Colonic mucosa (tissue), 4 donors: ENCODE data around the gene ZNF630. TPM values are rescaled to one million over a fixed set of nuclear protein-coding genes. Genes with fewer than 3 reads are reported as not detected.
"Not testable (repeated sequence)": the region's sequence is repeated elsewhere in the genome, so short reads cannot be mapped to it uniquely, and the experiment has no call there.

ENCODE experiments used
- DNase-seq: peaks from one replicate; pipeline ENCODE4 v3.0.0-alpha.2; 2020
- H3K27ac ChIP-seq: fragments of 200-600 bp; one replicate; pipeline ENCODE4 v1.8.0; 2021
- H3K27me3 ChIP-seq: fragments of 200-600 bp; one replicate; pipeline ENCODE4 v1.8.0; 2021
- H3K36me3 ChIP-seq: fragments of 200-600 bp; one replicate; pipeline ENCODE4 v1.8.0; 2021
- H3K4me1 ChIP-seq: fragments of 200-600 bp; one replicate; pipeline ENCODE4 v1.8.0; 2021; ENCODE audit warnings: mild to moderate bottlenecking
- H3K4me3 ChIP-seq: fragments of 200-600 bp; one replicate; pipeline ENCODE4 v1.8.0; 2021
- H3K9ac ChIP-seq, 2 donors: one replicate each; pipeline ENCODE4 v1.7.0; 2013; ENCODE audit warnings: control low read depth in 2 of 2, low read depth in 2 of 2, low read length in 2 of 2
- H3K9me3 ChIP-seq: fragments of 200-600 bp; one replicate; pipeline ENCODE4 v1.8.0; 2021
- CTCF ChIP-seq: fragments of 200-600 bp; IDR thresholded peaks from one replicate; pipeline ENCODE4 v1.8.0; 2022; ENCODE audit warnings: antibody characterized with exemption, mild to moderate bottlenecking
- intact Hi-C: fragments of 100-400 bp; cut with DNase I; formaldehyde crosslinking; loops from one replicate; pipeline ENCODE4 v1.14.1; 2022
- total RNA-seq, 2 donors: library from RNA; stranded (reverse); fragmentation: NEBNext Ultra II Directional in 1 of 2; extraction: Animal tissue kit (Norgen Biotek cat#: 25700) in 1 of 2; gene quantifications; one replicate each; pipeline ENCODE4 v1.2.1, GENCODE V29; 2021
- donor health status: healthy.
- donor health status: DM: no; HTN: no; CAD: no.
- donor health status: DM: no; HTN: no; CAD: no.

Gene ZNF630
- 1 to 10 TPM; 2.6 to 2.8 TPM for total RNA-seq

GRCh38 chrX:48071064-48071985 lies at the start of gene ZNF630:
Gene ZNF630 (minus strand): TSS chrX:48071640. CDS start chrX:48066886, 4,754 bp downstream.
- H3K9me3 ChIP-seq, result no peaks in the 10 kb centered on the region
- no peaks in the 10 kb centered on the region for H3K4me1 ChIP-seq
- H3K9ac ChIP-seq, result peak within 1 kb of the TSS; percentile 53 to 81
- H3K36me3 ChIP-seq, result no peaks in the 10 kb centered on the region
- intact Hi-C loops, result no loop called here
- no peak for TF ChIP-seq CTCF
- DNase-seq, result peak; percentile 81
- peak within 1 kb of the TSS; percentile 54 for H3K4me3 ChIP-seq
- no peaks in the 10 kb centered on the region for H3K27me3 ChIP-seq
- H3K27ac ChIP-seq, result peak within 1 kb of the TSS; percentile 72

- Histone ChIP-seq H3K9me3 (no peaks in the 10 kb centered on the region), H3K27me3 (no peaks in the 10 kb centered on the region)
- no peak for DNase-seq
Measured at GRCh38 chrX:48107717-48108116, 36.3 kb upstream of the ZNF630 start.

DNA sequence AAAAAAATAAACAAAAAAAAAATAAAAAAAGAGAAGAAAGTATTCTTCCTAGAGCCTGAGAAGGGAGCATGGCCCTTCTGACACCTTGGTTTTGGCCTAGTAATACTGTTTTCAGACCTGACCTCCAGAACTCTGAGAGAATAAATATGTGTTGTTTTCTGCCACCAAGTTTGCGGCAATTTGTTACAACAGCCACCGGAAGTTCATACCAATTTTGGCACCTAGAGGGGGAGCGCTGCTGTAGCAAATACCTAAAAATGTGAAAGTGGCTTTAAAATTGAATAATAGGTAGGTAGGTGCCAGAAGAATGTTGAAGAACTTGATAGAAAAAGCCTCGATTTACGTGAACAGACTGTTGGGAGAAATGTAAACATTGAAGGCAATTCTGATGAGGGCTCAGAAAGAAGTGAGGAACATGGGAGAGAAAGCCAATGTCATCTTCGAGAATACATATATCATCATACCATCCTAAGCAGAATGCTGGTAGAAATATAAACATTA lies 31.5 kb upstream of the ZNF630 start:
- intact Hi-C loops, result no loop called here
- Histone ChIP-seq H3K4me3 (no peak overlapping the region), H3K27ac (no peak overlapping the region), H3K36me3 (no peaks in the 10 kb centered on the region), H3K9ac (no peak overlapping the region), H3K4me1 (no peaks in the 10 kb centered on the region), H3K9me3 (no peaks in the 10 kb centered on the region), H3K27me3 (no peaks in the 10 kb centered on the region)
- TF ChIP-seq CTCF, result no peak
- no peak for DNase-seq

More at GRCh38 chrX:48107717-48108116, 36.3 kb upstream of the ZNF630 start:
- intact Hi-C loops, result no loop called here
- no peak overlapping the region for H3K4me3 ChIP-seq
- no peak overlapping the region for H3K27ac ChIP-seq
- no peak for TF ChIP-seq CTCF
- H3K4me1 ChIP-seq, result no peaks in the 10 kb centered on the region
- H3K9ac ChIP-seq, result no peak overlapping the region
- H3K36me3 ChIP-seq, result no peaks in the 10 kb centered on the region

DNA sequence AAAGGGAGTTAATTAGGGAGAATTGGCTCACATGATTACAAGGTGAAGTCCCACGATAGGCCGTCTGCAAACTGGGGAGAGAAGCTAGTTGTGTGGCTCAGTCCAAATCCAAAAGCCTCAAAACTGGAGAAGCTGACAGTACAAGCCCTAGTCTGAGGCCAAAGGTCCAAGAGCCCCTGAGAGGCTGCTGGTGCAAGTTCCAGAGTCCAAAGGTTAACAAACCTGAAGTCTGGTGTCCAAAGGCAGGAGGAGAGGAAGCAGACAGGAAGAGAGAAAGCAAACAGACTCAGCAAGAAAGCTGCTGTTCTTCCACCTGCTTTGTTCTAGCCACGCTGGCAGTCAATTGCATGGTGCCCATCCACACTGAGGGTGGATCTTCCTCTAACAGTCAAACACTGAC lies 30.0 kb upstream of the ZNF630 start:
- no peaks in the 10 kb centered on the region for H3K9me3 ChIP-seq
- DNase-seq, result no peak
- H3K4me3 ChIP-seq, result no peak overlapping the region
- TF ChIP-seq CTCF, result no peak
- no peaks in the 10 kb centered on the region for H3K27me3 ChIP-seq
- H3K9ac ChIP-seq, result no peak overlapping the region
- H3K4me1 ChIP-seq, result no peaks in the 10 kb centered on the region
- intact Hi-C loops, result no loop called here
- H3K36me3 ChIP-seq, result no peaks in the 10 kb centered on the region
- H3K27ac ChIP-seq, result no peak overlapping the region

DNA sequence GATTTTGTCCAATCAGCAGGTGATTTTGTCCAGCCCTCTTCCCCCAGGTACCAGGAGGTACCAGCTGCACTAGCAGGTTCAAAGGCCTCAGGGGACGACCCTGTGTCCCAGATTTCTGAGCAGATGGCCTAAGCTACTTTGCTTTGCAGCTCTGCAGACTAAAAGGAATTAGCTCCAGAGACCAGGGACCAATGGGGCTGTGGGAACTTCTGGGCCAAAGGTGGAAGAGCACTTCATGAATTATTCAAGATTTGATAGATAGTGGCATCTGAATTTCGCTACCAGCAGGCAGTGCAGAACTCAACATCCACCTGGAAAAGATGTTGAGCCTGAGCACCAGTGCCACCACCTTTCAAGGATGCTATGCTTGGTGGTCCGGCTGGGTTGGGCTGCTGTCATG lies 21.1 kb upstream of the ZNF630 start:
- H3K4me3 ChIP-seq, DNase-seq, H3K9ac ChIP-seq, H3K27me3 ChIP-seq, H3K9me3 ChIP-seq, H3K36me3 ChIP-seq, intact Hi-C loops, H3K4me1 ChIP-seq, H3K27ac ChIP-seq: not testable (repeated sequence)

- H3K27me3 ChIP-seq, result no peaks in the 10 kb centered on the region
- H3K27ac ChIP-seq, result no peak overlapping the region
- no peak overlapping the region for H3K9ac ChIP-seq
- H3K4me1 ChIP-seq, result no peaks in the 10 kb centered on the region
- H3K4me3 ChIP-seq, result no peak overlapping the region
- no peak for TF ChIP-seq CTCF
- no peaks in the 10 kb centered on the region for H3K36me3 ChIP-seq
- no peak for DNase-seq
- intact Hi-C loops, result no loop called here
- no peaks in the 10 kb centered on the region for H3K9me3 ChIP-seq
Measured at GRCh38 chrX:48090123-48090522, 18.7 kb upstream of the ZNF630 start.
